ENCODE data around the gene PPARGC1A. TPM values are rescaled to one million over a fixed set of nuclear protein-coding genes. Genes with fewer than 3 reads are reported as not detected.

PPARGC1A gene
- total and polyA plus RNA-seq, 7 donors = 2.0 to 8.6 (median 4.7) TPM

DNA sequence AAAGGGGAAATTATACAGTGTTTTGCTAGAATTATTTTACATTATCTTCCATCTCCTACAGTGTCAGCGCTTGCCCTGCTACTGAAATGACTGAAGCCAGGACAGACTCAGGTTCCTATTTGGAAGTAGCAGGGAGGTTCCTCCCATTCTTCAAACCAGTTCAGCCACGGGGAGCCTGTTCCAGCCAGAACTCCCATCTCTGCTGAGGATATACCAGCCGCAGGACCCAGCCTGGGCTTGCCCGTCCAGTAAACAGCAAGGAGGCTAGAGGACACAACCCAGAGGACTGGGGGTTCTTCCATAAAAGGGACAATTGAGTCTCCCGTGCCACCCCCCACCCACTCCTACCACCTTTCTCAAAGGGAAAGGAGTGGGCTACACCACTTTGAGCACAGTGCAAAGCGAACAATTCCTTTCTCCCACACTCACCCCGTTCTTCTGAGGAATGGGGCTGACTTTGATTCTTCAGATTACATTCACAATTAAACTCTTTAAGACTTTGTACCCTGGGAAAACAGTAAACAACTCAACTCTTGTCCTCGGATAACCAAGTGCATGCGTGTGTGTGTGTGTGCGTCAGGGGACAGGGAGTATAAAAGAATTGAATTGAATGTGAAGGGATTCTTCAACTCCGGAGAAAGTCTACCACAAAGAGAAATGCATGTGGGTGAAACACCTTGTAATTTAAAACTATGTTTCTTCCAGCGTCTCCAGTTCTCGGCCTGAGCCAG lies 31.0 kb upstream of the PPARGC1A start:
- H3K36me3 ChIP-seq = no peaks in the 10 kb centered on the region
- DNase-seq = no peak
- intact Hi-C loops (cut with DNase I) = no loop called here
- WGBS, 2 donors = 77 to 84% methylated on average over 13 of the region's 13 CpGs
- TF ChIP-seq EP300 (IDR thresholded peaks at IDR 0.05) (no peak), POLR2AphosphoS5 (IDR thresholded peaks at IDR 0.05) (no peak), POLR2A (IDR thresholded peaks at IDR 0.05) (no peak)
- TF ChIP-seq, protein P1, sequence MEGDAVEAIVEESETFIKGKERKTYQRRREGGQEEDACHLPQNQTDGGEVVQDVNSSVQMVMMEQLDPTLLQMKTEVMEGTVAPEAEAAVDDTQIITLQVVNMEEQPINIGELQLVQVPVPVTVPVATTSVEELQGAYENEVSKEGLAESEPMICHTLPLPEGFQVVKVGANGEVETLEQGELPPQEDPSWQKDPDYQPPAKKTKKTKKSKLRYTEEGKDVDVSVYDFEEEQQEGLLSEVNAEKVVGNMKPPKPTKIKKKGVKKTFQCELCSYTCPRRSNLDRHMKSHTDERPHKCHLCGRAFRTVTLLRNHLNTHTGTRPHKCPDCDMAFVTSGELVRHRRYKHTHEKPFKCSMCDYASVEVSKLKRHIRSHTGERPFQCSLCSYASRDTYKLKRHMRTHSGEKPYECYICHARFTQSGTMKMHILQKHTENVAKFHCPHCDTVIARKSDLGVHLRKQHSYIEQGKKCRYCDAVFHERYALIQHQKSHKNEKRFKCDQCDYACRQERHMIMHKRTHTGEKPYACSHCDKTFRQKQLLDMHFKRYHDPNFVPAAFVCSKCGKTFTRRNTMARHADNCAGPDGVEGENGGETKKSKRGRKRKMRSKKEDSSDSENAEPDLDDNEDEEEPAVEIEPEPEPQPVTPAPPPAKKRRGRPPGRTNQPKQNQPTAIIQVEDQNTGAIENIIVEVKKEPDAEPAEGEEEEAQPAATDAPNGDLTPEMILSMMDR (IDR thresholded peaks at IDR 0.05) = no peak
- no peak overlapping the region for H3K4me3 ChIP-seq
- no peak overlapping the region for H3K27ac ChIP-seq
- H3K27me3 ChIP-seq = no peaks in the 10 kb centered on the region
- H3K4me1 ChIP-seq = no peaks in the 10 kb centered on the region
- H3K9me3 ChIP-seq = no peaks in the 10 kb centered on the region

DNA sequence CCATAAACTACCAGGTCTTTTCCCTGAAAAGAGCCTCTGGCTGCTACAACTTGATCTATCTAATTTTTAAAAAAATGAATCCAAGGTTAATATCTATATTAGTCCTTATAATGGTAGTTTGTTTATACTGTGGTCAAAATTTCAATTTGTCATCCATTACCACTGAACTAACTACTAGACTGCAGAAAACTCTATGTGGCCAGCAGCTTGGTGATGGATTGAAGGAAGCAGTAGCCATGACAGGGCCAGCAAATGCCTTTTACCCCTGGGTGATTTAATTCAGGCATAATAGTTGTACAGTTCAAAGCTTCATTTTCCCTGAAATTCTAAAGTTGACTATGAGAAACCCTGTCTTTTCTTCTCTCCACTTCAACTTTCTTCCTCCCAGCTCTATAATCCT lies 30.4 kb upstream of the PPARGC1A start:
- DNase-seq = no peak
- TF ChIP-seq POLR2AphosphoS5 (IDR thresholded peaks at IDR 0.05) = no peak
- TF ChIP-seq, protein P1 (IDR thresholded peaks at IDR 0.05) = no peak
- TF ChIP-seq POLR2A (IDR thresholded peaks at IDR 0.05) = no peak
- TF ChIP-seq EP300 (IDR thresholded peaks at IDR 0.05) = no peak
- intact Hi-C loops (cut with DNase I) = no loop called here
- Histone ChIP-seq H3K27me3 (no peaks in the 10 kb centered on the region), H3K27ac (no peak overlapping the region), H3K4me1 (no peaks in the 10 kb centered on the region), H3K4me3 (no peak overlapping the region), H3K9me3 (no peaks in the 10 kb centered on the region), H3K36me3 (no peaks in the 10 kb centered on the region)

DNA sequence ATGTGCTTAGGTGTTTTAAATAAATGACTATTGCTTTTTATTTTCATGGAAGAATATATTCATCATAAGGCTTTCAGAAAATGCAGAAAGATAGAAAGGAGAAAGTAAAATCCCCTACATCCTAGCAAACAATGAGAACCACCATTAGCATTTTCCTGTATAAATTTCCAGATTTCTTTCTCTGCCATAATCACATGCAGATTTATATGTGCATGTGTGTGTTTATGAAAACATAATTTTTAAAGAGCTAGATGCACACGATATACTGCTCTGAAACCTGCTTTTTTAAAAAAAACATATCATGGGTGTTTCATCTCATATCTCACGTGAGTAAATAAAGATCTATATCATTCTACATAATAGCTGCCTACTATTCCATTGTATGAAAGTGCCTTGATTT lies 26.4 kb upstream of the PPARGC1A start:
- no peak for DNase-seq
- H3K36me3 ChIP-seq = no peaks in the 10 kb centered on the region
- intact Hi-C loops (cut with DNase I) = no loop called here
- WGBS, 2 donors = 74 to 82% methylated on average over 2 of the region's 2 CpGs
- H3K27ac ChIP-seq = no peak overlapping the region
- H3K27me3 ChIP-seq = no peaks in the 10 kb centered on the region
- H3K9me3 ChIP-seq = no peaks in the 10 kb centered on the region
- no peaks in the 10 kb centered on the region for H3K4me1 ChIP-seq
- TF ChIP-seq EP300 (IDR thresholded peaks at IDR 0.05) (no peak), POLR2AphosphoS5 (IDR thresholded peaks at IDR 0.05) (no peak), POLR2A (IDR thresholded peaks at IDR 0.05) (no peak)
- TF ChIP-seq, protein P1 (IDR thresholded peaks at IDR 0.05) = no peak
- H3K4me3 ChIP-seq = no peak overlapping the region

DNA sequence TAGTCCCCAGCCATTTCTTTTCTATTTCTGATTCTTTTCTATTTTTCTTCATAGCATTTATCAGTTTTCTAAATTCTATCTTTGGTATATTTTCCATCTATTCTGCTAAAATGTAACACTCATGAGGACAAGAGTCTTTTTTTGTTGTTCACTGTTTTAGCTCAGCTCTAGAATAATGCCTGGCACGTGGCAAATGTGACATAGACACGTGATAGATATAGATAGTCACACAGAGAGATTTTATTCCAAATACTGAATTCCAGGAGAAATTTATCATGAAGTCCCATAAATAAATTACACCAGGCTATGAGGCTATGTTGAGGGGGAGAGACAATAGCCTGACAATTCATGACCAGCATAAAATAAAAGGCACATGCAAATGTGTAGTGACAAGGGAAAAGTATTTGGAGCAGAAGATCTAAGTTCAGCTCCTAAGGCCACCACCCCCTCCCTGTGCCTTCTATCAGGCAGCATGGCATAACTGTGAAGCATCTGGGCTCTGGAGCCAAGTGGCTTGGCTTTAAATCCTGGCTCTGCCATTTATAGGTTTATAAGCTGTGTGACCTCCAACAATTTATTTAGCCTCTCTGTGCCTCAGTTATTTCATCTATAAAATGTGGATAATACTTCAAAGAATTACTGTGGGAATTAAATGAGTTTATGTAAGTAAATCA lies 25.7 kb upstream of the PPARGC1A start:
- no peak for DNase-seq
- 86 to 89% methylated on average over 2 of the region's 2 CpGs for WGBS, 2 donors
- intact Hi-C loops (cut with DNase I) = no loop called here
- Histone ChIP-seq H3K9me3 (no peaks in the 10 kb centered on the region), H3K36me3 (no peaks in the 10 kb centered on the region), H3K27ac (no peak overlapping the region), H3K27me3 (no peaks in the 10 kb centered on the region), H3K4me3 (no peak overlapping the region), H3K4me1 (no peaks in the 10 kb centered on the region)
- TF ChIP-seq POLR2A (IDR thresholded peaks at IDR 0.05) (no peak), EP300 (IDR thresholded peaks at IDR 0.05) (no peak), POLR2AphosphoS5 (IDR thresholded peaks at IDR 0.05) (no peak)
- TF ChIP-seq, protein P1 (IDR thresholded peaks at IDR 0.05) = no peak
